ENCODE results near the gene SLC30A10. TPM values are rescaled to one million over a fixed set of nuclear protein-coding genes. Genes with fewer than 3 reads are reported as not detected.

SLC30A10 gene
- total RNA-seq, 3 donors from 2014 or later: 11.3 to 38.0 (median 34.3) TPM

DNA sequence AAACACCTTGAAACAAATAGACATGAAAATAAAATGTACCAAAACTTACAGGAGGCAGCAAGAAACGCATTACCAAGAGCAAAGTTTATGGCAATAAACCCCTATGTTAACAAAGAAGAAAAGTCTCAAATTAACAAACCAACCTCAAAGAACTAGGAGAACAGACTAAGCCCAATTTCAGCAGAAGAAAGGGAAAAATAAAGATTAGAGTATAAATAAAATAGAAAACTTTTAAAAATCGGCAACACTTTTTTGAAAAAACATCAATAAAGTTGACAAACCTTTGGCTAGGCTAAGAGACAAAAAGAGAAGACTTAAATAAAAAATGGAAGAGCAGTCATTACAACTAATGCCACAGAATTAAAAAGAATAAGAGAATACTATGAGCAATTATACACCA is 42.7 kb downstream of the SLC30A10 start:
- DNase-seq (no peak), ATAC-seq (no peak)
- Histone ChIP-seq H3K9me3 (no peaks in the 10 kb centered on the region), H3K36me3 (ENCODE audit: low read depth) (no peaks in the 10 kb centered on the region), H3K4me3 (no peak overlapping the region), H3K4me1 (ENCODE audit: low read depth) (no peaks in the 10 kb centered on the region)
- intact Hi-C loops (cut with DNase I, micrococcal nuclease): no loop called here
- TF ChIP-seq, protein P1, sequence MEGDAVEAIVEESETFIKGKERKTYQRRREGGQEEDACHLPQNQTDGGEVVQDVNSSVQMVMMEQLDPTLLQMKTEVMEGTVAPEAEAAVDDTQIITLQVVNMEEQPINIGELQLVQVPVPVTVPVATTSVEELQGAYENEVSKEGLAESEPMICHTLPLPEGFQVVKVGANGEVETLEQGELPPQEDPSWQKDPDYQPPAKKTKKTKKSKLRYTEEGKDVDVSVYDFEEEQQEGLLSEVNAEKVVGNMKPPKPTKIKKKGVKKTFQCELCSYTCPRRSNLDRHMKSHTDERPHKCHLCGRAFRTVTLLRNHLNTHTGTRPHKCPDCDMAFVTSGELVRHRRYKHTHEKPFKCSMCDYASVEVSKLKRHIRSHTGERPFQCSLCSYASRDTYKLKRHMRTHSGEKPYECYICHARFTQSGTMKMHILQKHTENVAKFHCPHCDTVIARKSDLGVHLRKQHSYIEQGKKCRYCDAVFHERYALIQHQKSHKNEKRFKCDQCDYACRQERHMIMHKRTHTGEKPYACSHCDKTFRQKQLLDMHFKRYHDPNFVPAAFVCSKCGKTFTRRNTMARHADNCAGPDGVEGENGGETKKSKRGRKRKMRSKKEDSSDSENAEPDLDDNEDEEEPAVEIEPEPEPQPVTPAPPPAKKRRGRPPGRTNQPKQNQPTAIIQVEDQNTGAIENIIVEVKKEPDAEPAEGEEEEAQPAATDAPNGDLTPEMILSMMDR (IDR thresholded peaks at IDR 0.05): no peak

DNA sequence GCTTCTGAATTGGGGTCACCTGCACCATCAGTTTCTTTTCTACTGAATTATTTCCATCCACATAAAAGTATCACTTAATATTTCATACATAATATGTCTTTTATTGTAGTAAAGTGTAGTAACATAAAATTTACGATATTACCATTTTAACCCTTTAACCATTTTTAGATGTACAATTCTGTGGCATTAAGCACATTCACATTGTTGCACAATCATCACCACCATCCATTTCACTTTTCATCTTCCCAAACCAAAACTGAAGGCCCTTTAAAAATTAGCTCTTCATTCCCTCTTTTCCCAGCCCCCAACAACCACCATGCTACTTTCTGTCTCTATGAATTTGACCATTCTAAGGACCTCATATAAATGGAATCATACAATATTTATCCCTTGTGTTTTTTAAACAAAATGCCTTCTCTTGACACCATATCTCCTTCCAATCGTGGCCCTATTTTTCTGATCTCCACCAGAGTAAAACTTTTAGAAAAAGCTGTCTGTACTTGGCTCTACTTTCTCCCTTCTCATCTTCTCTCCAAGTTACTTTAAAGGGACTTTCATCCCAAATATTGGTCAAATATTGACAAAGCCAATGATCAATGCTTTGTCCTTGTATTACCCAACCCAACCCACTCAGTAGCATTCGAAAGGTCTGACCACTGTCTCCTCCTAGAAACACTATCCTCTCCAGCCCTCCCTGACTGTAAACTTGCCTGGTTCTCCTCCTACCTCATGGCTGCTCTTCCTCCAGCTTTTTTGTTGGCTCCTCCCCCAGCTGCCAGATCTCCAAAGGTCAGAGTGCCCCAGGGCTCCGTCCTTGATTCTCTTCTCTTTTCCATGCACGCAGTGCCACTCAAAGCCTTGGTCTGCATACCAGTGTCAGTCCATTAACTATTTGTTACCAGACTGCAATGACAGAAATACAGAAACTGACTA is 44.7 kb downstream of the SLC30A10 start:
- H3K36me3 ChIP-seq (ENCODE audit: low read depth): no peaks in the 10 kb centered on the region
- no peak overlapping the region for H3K4me3 ChIP-seq
- TF ChIP-seq, protein P1 (IDR thresholded peaks at IDR 0.05): no peak
- H3K4me1 ChIP-seq (ENCODE audit: low read depth): no peaks in the 10 kb centered on the region
- DNase-seq (no peak), ATAC-seq (no peak)
- H3K9me3 ChIP-seq: no peaks in the 10 kb centered on the region
- intact Hi-C loops (cut with DNase I, micrococcal nuclease): no loop called here

DNA sequence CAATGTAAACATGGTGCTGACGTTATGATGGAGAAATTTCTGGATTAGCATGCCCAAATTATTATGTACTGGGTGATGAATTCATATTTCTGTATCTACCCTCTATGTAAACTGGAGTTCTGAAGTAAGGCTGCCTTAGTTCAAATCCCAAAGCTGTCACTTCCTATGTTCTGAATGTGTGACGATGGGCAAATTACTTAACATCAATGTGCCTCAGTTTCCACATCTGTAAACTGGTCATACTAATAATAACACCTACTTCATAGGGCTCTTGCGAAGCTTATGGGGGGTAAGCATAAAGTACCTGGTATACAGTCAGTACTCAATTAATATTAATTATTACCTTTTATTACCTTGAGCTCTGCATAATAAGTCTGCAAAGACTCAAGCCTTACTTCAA is 45.6 kb downstream of the SLC30A10 start:
- DNase-seq: no peak
- Histone ChIP-seq H3K4me1 (ENCODE audit: low read depth) (no peaks in the 10 kb centered on the region), H3K9me3 (no peaks in the 10 kb centered on the region), H3K36me3 (ENCODE audit: low read depth) (no peaks in the 10 kb centered on the region), H3K4me3 (no peak overlapping the region)
- intact Hi-C loops (cut with DNase I, micrococcal nuclease): no loop called here
- no peak for ATAC-seq
- TF ChIP-seq, protein P1 (IDR thresholded peaks at IDR 0.05): no peak

DNA sequence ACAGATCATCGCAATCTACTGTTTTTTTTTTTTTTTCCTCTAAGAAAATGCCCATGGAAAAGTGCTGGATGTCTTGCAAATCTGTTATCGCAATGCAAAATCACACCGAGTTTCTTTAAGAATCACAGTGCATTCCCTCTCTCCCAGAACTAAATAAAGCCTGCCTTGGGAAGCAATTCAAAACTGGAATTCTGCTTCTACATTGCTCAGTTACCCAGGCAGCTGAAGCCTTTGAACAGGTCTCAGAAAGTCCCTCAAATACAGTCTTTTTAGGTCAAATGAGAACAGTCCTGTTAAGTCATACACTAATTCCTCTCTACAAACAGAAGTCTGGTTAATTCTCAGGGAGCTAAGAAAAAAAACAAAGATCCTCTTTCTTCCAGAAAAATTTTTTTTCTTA is 46.3 kb downstream of the SLC30A10 start:
- ATAC-seq: no peak
- no peak overlapping the region for H3K4me3 ChIP-seq
- H3K9me3 ChIP-seq: no peaks in the 10 kb centered on the region
- no peaks in the 10 kb centered on the region for H3K4me1 ChIP-seq (ENCODE audit: low read depth)
- intact Hi-C loops (cut with DNase I, micrococcal nuclease): no loop called here
- H3K36me3 ChIP-seq (ENCODE audit: low read depth): no peaks in the 10 kb centered on the region
- TF ChIP-seq, protein P1 (IDR thresholded peaks at IDR 0.05): no peak
- no peak for DNase-seq

DNA sequence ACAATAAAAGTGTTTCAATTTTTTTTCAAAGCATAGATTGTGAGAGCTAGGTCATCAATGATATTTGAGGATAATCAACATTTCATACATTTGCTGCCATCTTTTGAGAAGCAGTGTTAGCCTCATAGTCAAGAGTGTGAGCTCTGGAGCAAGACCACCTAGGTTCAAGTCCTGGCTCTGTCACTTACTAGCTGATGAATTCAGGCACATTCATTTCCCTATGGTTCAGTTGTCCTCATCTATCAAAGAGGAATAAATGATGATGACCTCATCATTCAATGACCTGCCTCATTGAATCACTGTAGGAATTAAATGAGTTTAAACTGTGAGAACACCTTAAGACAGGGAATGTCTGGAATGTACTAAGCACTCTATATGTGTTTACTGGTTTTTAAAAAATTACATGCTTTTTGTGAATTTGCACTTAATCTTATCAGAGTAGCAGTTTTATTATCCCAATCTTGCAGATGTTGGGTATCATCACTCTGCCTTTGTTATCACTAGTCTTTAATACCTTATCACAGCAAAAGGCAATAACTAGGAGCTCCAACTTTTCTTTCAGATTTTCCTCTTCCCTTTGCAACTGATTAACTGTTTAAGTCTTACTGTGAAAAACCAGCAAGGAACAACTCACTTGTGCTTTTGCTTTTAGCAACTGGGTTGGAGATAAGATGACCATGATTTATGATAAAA is 47.4 kb downstream of the SLC30A10 start:
- no peak overlapping the region for H3K4me3 ChIP-seq
- no peaks in the 10 kb centered on the region for H3K36me3 ChIP-seq (ENCODE audit: low read depth)
- ATAC-seq: no peak
- TF ChIP-seq, protein P1 (IDR thresholded peaks at IDR 0.05): no peak
- H3K9me3 ChIP-seq: no peaks in the 10 kb centered on the region
- no peaks in the 10 kb centered on the region for H3K4me1 ChIP-seq (ENCODE audit: low read depth)
- intact Hi-C loops (cut with DNase I, micrococcal nuclease): no loop called here
- no peak for DNase-seq

Measured in mucosa of descending colon (tissue), 3 donors.